HUES6 (cell line): ENCODE measurements around the gene USP40.

ENCODE experiments used
- H3K27ac ChIP-seq: 2 replicates; pipeline ENCODE4 v1.7.0; 2013; ENCODE audit warnings: low read depth, mild to moderate bottlenecking, low read length, inconsistent platforms
- H3K27me3 ChIP-seq: 2 replicates; pipeline ENCODE4 v1.6.1; 2013; ENCODE audit warnings: low read length; ENCODE audit not compliant: control insufficient read depth, insufficient read depth
- H3K36me3 ChIP-seq: 2 replicates; pipeline ENCODE4 v1.6.1; 2013; ENCODE audit warnings: low read length; ENCODE audit not compliant: control insufficient read depth, insufficient read depth
- H3K4me1 ChIP-seq: 2 replicates; pipeline ENCODE4 v1.6.1; 2013; ENCODE audit warnings: low read length; ENCODE audit not compliant: control insufficient read depth, insufficient read depth
- H3K4me3 ChIP-seq: 2 replicates; pipeline ENCODE4 v1.5.1; 2013; ENCODE audit warnings: low read depth, low read length
- H3K9ac ChIP-seq: one replicate; pipeline ENCODE4 v1.6.1; 2013; ENCODE audit warnings: mild to moderate bottlenecking, low read length
- H3K9me3 ChIP-seq: 2 replicates; pipeline ENCODE4 v1.6.1; 2013; ENCODE audit warnings: low read depth, low read length; ENCODE audit not compliant: control insufficient read depth, insufficient read depth

The USP40 gene

DNA sequence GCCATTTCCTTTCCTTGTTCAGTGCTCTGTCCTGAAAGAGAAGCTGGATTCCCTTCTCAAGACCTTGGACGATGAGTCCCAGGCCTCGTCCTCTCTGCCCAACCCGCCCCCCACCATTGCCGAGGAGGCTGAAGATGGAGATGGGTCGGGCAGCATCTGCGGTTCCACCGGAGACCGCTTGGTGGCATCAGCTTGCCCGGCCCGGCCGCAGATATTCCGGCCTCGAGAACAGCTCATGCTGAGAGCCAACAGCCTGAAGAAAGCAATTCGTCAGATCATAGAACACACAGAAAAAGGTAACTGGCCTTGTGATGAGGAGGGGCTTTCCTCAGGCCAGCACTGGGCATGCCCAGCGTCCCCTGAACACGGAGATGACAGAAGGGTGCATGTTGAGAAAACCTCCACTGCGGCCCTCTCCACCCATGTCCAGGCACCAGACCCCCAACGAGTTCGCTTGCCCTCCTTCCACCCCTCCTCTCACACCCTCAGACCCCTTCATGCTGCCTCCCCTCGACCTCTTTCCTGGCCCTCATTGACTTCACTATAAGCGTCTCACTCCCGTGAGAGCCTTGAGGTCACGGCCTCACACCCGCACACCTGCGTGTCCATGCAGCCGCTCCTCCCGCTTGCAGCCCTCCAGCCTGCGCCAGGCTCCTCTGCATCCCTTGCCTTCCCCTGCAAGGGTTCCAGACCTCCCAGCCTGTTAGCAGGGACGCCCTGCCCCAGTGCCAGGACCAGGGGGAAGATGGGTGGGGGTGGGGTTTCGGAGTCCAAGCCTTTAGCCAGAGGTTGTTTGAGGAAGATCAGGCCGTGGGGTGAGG lies 117.3 kb downstream of the USP40 start:
- Histone ChIP-seq H3K36me3 (peaks cover 47% of the 10 kb centered on the region), H3K4me1 (peaks cover 7% of the 10 kb centered on the region), H3K4me3 (no peak overlapping the region), H3K9ac (no peak overlapping the region), H3K27me3 (no peaks in the 10 kb centered on the region), H3K9me3 (no peaks in the 10 kb centered on the region), H3K27ac (no peak overlapping the region)

DNA sequence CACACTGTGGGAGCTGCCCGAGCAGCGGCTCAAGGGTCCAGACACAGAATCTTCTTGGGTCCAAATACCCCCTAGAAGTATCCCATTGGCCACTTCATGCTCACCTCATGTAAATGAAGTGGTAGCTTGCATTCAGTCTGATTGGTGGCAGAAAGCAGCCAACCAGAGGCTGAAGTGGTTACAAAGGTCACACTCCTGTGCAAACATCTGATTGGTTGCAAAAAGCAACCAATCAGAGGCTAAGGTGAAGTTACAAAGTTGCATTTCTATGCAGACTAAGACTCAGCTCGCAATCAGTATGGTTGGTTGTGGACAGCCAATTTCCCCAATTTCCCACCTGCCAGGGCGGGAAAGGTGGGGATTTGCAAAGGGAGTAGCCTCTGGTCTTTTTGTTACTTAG lies 118.0 kb downstream of the USP40 start:
- Histone ChIP-seq H3K4me3 (no peak overlapping the region), H3K9ac (no peak overlapping the region), H3K27me3 (no peaks in the 10 kb centered on the region), H3K27ac (no peak overlapping the region), H3K9me3 (no peaks in the 10 kb centered on the region), H3K4me1 (peaks cover 7% of the 10 kb centered on the region), H3K36me3 (peaks cover 41% of the 10 kb centered on the region)

DNA sequence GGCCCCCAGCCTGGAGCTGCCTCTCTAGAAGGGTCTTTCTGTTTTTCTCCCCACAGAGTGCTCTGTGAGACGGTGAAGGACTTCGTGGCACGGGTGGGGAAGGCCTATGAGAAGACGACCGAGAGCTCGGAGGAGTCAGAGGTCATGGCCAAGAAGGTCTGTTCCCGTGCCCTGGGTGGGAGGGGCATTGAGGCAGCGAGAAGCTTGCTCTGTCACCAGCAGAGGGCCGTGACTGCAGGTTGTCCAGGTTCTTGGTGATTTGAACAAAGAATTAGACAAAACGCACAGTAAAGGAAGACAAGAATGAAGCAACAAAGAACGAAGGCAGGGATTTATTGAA lies 118.4 kb downstream of the USP40 start:
- no peak overlapping the region for H3K27ac ChIP-seq
- peaks cover 38% of the 10 kb centered on the region for H3K36me3 ChIP-seq
- no peak overlapping the region for H3K4me3 ChIP-seq
- peaks cover 7% of the 10 kb centered on the region for H3K4me1 ChIP-seq
- H3K27me3 ChIP-seq = no peaks in the 10 kb centered on the region
- no peak overlapping the region for H3K9ac ChIP-seq
- H3K9me3 ChIP-seq = no peaks in the 10 kb centered on the region

DNA sequence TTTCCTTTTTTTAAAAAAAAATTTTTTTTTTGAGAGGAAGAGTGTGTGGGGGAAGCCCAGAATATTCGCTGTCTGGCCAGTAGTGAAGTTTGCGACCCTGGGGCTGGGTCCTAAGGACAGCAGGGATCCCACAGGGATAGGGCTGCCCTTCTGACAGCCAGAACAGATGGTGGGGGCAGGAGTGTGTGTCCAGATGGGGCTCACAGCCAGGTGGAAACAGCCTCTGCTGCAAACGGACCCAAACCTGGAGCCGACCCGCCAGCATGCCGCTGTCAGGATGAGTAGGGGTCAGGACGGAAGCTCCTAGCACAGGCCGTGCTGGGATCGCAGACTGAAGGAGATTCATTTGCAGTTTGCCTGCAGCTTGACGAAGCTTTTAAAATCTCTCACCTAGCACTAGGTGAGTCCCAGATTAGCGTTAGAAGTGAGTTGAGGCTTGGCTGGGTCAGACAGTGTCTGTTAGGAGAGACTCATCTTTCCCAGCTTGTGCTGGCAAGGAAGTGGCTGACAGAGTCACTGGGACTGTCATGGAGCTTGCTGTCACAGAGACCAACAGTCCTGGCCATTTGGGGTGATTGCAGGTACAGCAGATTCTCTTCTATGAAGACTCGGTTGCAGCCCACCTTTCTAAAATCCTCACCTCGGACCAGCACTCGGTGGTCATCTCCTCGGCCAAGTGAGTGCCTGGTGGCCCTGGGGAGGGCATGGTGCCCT lies 118.9 kb downstream of the USP40 start:
- Histone ChIP-seq H3K9me3 (no peaks in the 10 kb centered on the region), H3K27me3 (no peaks in the 10 kb centered on the region), H3K27ac (no peak overlapping the region), H3K4me1 (peaks cover 7% of the 10 kb centered on the region), H3K9ac (no peak overlapping the region), H3K4me3 (no peak overlapping the region), H3K36me3 (peaks cover 33% of the 10 kb centered on the region)

DNA sequence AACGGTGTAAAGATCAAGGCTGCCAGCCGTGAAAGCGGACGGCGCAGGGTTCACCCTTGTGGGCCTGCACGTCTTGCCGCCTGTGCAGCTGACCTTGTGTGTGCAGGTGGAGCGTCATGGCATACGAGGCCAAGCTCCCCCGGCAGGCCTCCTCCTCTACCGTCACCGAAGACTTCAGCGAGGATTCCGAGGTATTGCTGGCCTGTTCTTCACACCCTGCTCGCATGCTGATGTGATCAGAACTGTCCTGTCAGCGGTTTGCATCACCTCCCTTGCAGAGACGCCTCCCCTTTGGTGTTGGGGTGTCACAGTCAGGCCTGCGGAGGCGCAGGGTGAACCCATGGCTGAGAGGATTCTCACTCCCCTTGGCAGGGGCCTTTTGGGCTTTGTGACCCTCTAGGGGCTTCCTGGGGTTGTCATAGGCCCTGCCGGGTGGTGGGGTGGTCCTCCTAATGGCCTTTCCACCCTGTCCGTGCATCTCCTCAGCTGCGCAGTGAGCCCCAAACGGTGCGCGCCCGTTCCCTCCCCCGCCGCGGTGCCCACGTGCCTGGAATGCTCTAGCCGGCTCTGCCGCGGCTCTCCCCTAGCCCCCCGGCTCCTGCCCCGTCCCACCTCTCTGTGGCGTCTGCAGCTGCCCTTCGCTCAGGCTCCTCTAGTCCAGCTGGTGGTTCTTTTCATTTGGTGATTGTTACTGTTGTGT lies 119.8 kb downstream of the USP40 start:
- peaks cover 24% of the 10 kb centered on the region for H3K36me3 ChIP-seq
- no peaks in the 10 kb centered on the region for H3K9me3 ChIP-seq
- no peak overlapping the region for H3K27ac ChIP-seq
- no peak overlapping the region for H3K9ac ChIP-seq
- H3K4me3 ChIP-seq = no peak overlapping the region
- peaks cover 7% of the 10 kb centered on the region for H3K4me1 ChIP-seq
- H3K27me3 ChIP-seq = no peaks in the 10 kb centered on the region

DNA sequence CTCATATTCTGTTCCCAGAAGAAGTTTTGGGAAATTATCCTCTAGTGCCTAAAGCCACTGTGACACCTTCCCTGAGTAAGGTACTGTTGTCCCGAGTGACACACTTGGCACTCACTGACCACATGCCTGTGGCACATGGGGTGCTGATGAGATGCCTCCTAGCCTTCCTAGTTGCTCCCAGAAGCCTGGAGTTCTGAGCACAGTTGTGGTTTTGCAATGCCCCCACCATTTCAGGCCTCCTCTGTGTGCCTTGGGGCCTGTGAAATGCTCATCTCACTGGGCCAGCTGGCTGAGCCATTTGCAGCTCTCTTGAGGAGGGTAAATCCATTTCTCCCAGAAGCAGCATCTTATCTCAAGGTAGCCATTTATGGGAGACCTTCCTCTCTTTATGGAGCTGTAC lies 120.5 kb downstream of the USP40 start:
- no peak overlapping the region for H3K27ac ChIP-seq
- H3K27me3 ChIP-seq = no peaks in the 10 kb centered on the region
- peaks cover 7% of the 10 kb centered on the region for H3K4me1 ChIP-seq
- H3K36me3 ChIP-seq = peaks cover 23% of the 10 kb centered on the region
- H3K9me3 ChIP-seq = no peaks in the 10 kb centered on the region
- H3K4me3 ChIP-seq = no peak overlapping the region
- no peak overlapping the region for H3K9ac ChIP-seq

DNA sequence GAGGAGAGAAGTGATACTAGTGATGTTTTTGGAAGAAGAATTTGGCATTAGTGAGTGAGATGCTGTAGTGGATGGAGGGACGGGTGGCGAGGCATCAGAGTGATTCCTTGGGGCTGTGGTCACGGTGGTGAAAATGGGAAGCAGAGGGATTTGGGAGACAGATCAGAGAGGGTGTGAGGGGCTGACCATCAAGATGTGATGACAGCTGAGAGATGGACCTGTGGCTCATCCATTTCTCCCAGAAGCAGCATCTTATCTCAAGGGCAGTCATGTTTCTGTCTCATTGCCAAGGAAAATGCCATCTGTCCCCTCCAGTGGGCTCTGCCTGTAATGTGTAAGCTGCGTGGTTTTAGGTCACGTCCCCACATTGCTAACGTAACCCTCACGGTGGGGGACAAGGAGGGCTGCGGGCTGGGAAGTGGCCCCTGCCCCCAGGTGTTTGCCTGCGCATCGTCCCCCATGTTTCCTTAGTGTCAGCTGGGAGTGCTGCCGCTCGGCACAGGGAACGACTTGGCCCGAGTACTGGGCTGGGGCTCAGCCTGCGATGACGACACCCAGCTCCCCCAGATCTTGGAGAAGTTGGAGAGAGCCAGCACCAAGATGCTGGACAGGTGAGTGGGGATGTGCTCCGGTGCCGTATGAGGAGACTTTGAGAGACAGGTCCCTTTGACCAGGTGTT lies 121.3 kb downstream of the USP40 start:
- Histone ChIP-seq H3K9me3 (no peaks in the 10 kb centered on the region), H3K9ac (no peak overlapping the region), H3K36me3 (peaks cover 20% of the 10 kb centered on the region), H3K4me3 (no peak overlapping the region), H3K4me1 (peaks cover 7% of the 10 kb centered on the region), H3K27me3 (no peaks in the 10 kb centered on the region), H3K27ac (no peak overlapping the region)

DNA sequence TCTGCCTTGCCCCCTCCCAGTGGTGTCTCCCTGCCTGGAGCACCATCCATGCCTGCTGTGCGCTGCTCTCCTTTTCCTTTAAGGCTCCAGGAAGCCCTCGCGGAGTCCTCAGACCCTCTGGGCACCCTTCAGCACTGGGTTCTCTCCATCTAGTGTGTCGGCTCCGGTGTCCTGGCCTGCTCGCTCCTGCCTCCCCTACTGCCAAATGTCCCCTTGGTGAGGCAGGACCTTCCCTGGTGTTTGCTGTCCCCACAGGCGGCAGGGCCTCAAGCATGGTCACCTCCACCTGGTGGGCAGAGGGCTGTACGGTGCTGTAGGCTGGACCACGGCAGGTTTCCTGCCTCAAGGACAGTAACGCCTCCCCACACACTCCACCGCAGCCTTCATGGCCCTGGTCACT lies 122.1 kb downstream of the USP40 start:
- H3K9ac ChIP-seq = no peak overlapping the region

DNA sequence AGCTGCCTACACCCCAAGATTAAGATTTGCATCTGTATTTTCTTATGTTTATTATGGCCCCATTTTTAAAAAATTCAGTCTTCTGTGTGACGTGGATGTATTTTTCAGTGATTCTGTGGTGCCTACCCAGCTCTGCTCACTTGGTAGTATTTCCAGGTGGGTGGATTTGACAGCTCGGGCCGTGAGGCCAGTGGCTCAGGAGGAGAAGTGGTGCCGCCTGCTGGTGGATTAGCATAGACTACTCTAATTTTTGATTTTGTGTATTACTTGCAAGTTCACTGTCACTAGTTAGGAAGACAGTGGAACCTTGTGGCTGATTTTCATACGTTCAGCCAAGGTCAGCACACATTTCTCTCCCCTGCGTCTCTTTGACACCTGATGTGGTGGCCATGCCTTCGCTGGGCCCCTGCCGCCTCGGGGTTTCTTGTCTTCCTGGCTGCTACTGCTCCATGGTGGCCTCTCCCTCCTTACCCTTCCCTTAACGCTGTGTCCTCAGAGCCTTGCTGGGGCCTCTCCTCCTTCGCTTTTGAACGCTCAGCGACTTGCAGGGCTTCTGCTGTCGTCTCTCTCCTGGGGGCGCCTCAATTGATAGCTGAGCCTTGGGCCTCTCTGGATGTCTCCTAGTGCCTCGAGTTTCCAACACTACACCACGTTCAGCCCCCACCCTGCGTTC lies 122.9 kb downstream of the USP40 start:
- Histone ChIP-seq H3K27ac (no peak overlapping the region), H3K4me3 (no peak overlapping the region), H3K36me3 (peaks cover 14% of the 10 kb centered on the region), H3K4me1 (peaks cover under 1% of the 10 kb centered on the region; the same call in 1 of the 2 replicates), H3K27me3 (no peaks in the 10 kb centered on the region), H3K9ac (no peak overlapping the region), H3K9me3 (no peaks in the 10 kb centered on the region)

More for the DNA sequence above, 122.1 kb downstream of the USP40 start:
- no peak overlapping the region for H3K27ac ChIP-seq
- peaks cover 13% of the 10 kb centered on the region for H3K36me3 ChIP-seq
- H3K27me3 ChIP-seq = no peaks in the 10 kb centered on the region
- H3K4me3 ChIP-seq = no peak overlapping the region
- no peaks in the 10 kb centered on the region for H3K9me3 ChIP-seq
- H3K4me1 ChIP-seq = peaks cover 7% of the 10 kb centered on the region

DNA sequence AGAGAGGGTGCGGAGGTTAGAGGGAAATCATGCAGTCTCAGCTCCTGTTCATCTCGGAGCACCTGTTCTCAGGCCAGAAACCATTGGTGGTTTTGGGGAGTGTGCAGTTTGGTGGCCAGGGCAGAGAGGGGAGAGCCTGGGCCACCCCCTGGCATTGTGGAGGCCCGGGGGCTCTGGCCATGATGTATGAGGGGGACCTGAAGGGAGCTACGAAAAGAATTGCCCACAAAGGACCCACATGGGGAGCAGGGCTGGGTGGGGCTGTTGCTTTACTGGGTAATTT lies 124.6 kb downstream of the USP40 start:
- H3K36me3 ChIP-seq = peaks cover 24% of the 10 kb centered on the region
- H3K27me3 ChIP-seq = no peaks in the 10 kb centered on the region
- no peak overlapping the region for H3K4me3 ChIP-seq
- no peaks in the 10 kb centered on the region for H3K9me3 ChIP-seq
- H3K4me1 ChIP-seq = no peaks in the 10 kb centered on the region
- H3K9ac ChIP-seq = no peak overlapping the region
- no peak overlapping the region for H3K27ac ChIP-seq
